GM06990 (cell line): ENCODE measurements around the gene NAGA.

Source experiments
- DNase-seq: peaks from one replicate; pipeline ENCODE4 v3.0.0-alpha.2; 2011; ENCODE audit not compliant: insufficient read length; ENCODE audit errors: extremely low read depth
- H3K27me3 ChIP-seq: replicated peaks from 2 replicates; pipeline ENCODE4 v1.6.0; 2011; ENCODE audit warnings: low read length; ENCODE audit not compliant: control insufficient read depth, insufficient read depth
- H3K36me3 ChIP-seq: 2 replicates; pipeline ENCODE4 v1.5.1; 2011; ENCODE audit warnings: low read length; ENCODE audit not compliant: control insufficient read depth, insufficient read depth
- H3K4me3 ChIP-seq: replicated peaks from 2 replicates; pipeline ENCODE4 v1.5.1; 2011; ENCODE audit warnings: low read depth, mild to moderate bottlenecking, control low read depth, low read length
- CTCF ChIP-seq: IDR thresholded peaks from 2 replicates; pipeline ENCODE4 v1.5.1; 2011; ENCODE audit warnings: low read length, control low read depth, mild to moderate bottlenecking, inconsistent platforms; ENCODE audit not compliant: insufficient read depth, poor library complexity, severe bottlenecking

Gene NAGA

GRCh38 chr22:42066126-42066761 is 4.4 kb downstream of the NAGA start:
- no peak for TF ChIP-seq CTCF
- Histone ChIP-seq H3K27me3 (no peaks in the 10 kb centered on the region), H3K4me3 (no peak overlapping the region), H3K36me3 (peaks cover 27% of the 10 kb centered on the region)
- DNase-seq = no peak

- Histone ChIP-seq H3K27me3 (no peaks in the 10 kb centered on the region), H3K4me3 (no peak overlapping the region), H3K36me3 (peaks cover 34% of the 10 kb centered on the region)
- TF ChIP-seq CTCF = no peak
- DNase-seq = no peak
Observed at GRCh38 chr22:42065438-42066125, 5.0 kb downstream of the NAGA start.

- Histone ChIP-seq H3K4me3 (no peak overlapping the region), H3K36me3 (peaks cover 41% of the 10 kb centered on the region), H3K27me3 (no peaks in the 10 kb centered on the region)
- DNase-seq = no peak
- TF ChIP-seq CTCF = no peak
Observed at GRCh38 chr22:42064629-42065028, 6.0 kb downstream of the NAGA start.

- Histone ChIP-seq H3K4me3 (no peak overlapping the region), H3K36me3 (peaks cover 45% of the 10 kb centered on the region), H3K27me3 (no peaks in the 10 kb centered on the region)
- TF ChIP-seq CTCF = no peak
- DNase-seq = no peak
Observed at GRCh38 chr22:42062506-42063170, 8.0 kb downstream of the NAGA start.

GRCh38 chr22:42061041-42061440 is 9.6 kb downstream of the NAGA start:
- Histone ChIP-seq H3K36me3 (peaks cover 40% of the 10 kb centered on the region), H3K4me3 (no peak overlapping the region), H3K27me3 (no peaks in the 10 kb centered on the region)
- no peak for DNase-seq
- TF ChIP-seq CTCF = no peak
